Mucosa of gallbladder (tissue), 1 donor: ENCODE data around the gene CYTH1. TPM values are rescaled to one million over a fixed set of nuclear protein-coding genes. Genes with fewer than 3 reads are reported as not detected.

ENCODE experiments used
- DNase-seq: peaks from one replicate; pipeline ENCODE4 v3.0.0-alpha.2; 2020; ENCODE audit warnings: low spot score
- total RNA-seq: library from RNA; stranded (reverse); gene quantifications from one replicate; pipeline ENCODE4 v1.2.1, GENCODE V29; 2021
- donor health status: DM: no; HTN: no; CAD: no.

Gene CYTH1
- total RNA-seq, 1 donor from 2014 or later, result 51.1 TPM

GRCh38 chr17:78650093-78650715 lies 131.9 kb downstream of the CYTH1 start:
- DNase-seq, result no peak

GRCh38 chr17:78648293-78648692 lies 133.8 kb downstream of the CYTH1 start:
- DNase-seq, result no peak

- DNase-seq, result no peak
These were observed 135.0 kb downstream of the CYTH1 start for GRCh38 chr17:78647032-78647431.

GRCh38 chr17:78645421-78646295 lies 136.4 kb downstream of the CYTH1 start:
- DNase-seq, result peak; percentile 74

- no peak for DNase-seq
These were observed 137.1 kb downstream of the CYTH1 start for GRCh38 chr17:78644931-78645351.

- DNase-seq, result no peak
These were observed 137.8 kb downstream of the CYTH1 start for GRCh38 chr17:78644224-78644623.

- no peak for DNase-seq
These were observed 138.7 kb downstream of the CYTH1 start for GRCh38 chr17:78643326-78643725.

GRCh38 chr17:78642707-78643106 lies 139.4 kb downstream of the CYTH1 start:
- no peak for DNase-seq

GRCh38 chr17:78641666-78642065 lies 140.4 kb downstream of the CYTH1 start:
- DNase-seq, result no peak

GRCh38 chr17:78641243-78641642 lies 140.8 kb downstream of the CYTH1 start:
- no peak for DNase-seq

- DNase-seq, result no peak
These were observed 141.4 kb downstream of the CYTH1 start for GRCh38 chr17:78640700-78641099.

- DNase-seq, result no peak
These were observed 144.2 kb downstream of the CYTH1 start for GRCh38 chr17:78637643-78638420.

GRCh38 chr17:78637146-78637545 lies 144.9 kb downstream of the CYTH1 start:
- no peak for DNase-seq

GRCh38 chr17:78634154-78634553 lies 147.9 kb downstream of the CYTH1 start:
- no peak for DNase-seq

- no peak for DNase-seq
These were observed 152.6 kb downstream of the CYTH1 start for GRCh38 chr17:78629436-78629995.

- DNase-seq, result no peak
These were observed 153.3 kb downstream of the CYTH1 start for GRCh38 chr17:78628547-78629435.

GRCh38 chr17:78624324-78625151 lies 157.5 kb downstream of the CYTH1 start:
- no peak for DNase-seq
